DMS79 treated with DMSO at 0.1 percent for 48 hours (cell line): ENCODE results near the gene SNF8.

ENCODE experiments used
- DNase-seq: peaks from one replicate; lab custom pipeline; 2025; lab: John Stamatoyannopoulos, UW

The SNF8 gene

GRCh38 chr17:48929812-48930165 lies 14.9 kb downstream of the SNF8 start:
- DNase-seq = no peak

- no peak for DNase-seq
These were observed 15.5 kb downstream of the SNF8 start for GRCh38 chr17:48928876-48929811.

- no peak for DNase-seq
These were observed 16.5 kb downstream of the SNF8 start for GRCh38 chr17:48927978-48928745.

GRCh38 chr17:48925991-48926342 lies 18.7 kb downstream of the SNF8 start:
- peak; percentile 11 for DNase-seq

GRCh38 chr17:48925251-48925990 lies 19.2 kb downstream of the SNF8 start:
- no peak for DNase-seq

GRCh38 chr17:48915459-48916282 lies 29.0 kb downstream of the SNF8 start:
- DNase-seq = no peak

GRCh38 chr17:48912476-48912875 lies 32.2 kb downstream of the SNF8 start:
- no peak for DNase-seq

- DNase-seq = no peak
These were observed 34.3 kb downstream of the SNF8 start for GRCh38 chr17:48910370-48910769.

GRCh38 chr17:48909783-48910182 lies 34.9 kb downstream of the SNF8 start:
- no peak for DNase-seq

- DNase-seq = peak; percentile 80
These were observed 35.7 kb downstream of the SNF8 start for GRCh38 chr17:48908853-48909394.

- DNase-seq = peak; percentile 79
These were observed 36.4 kb downstream of the SNF8 start, which contains the start of gene UBE2Z for GRCh38 chr17:48908047-48908843. UBE2Z (plus strand) TSS chr17:48908407; CDS start chr17:48908504, 97 bp downstream.

- DNase-seq = peak; percentile 30
These were observed 37.0 kb downstream of the SNF8 start for GRCh38 chr17:48907713-48908046.

- no peak for DNase-seq
These were observed 38.6 kb downstream of the SNF8 start for GRCh38 chr17:48905987-48906515.

- no peak for DNase-seq
These were observed 40.2 kb downstream of the SNF8 start for GRCh38 chr17:48904428-48904827.

GRCh38 chr17:48903401-48903800 lies 41.2 kb downstream of the SNF8 start:
- no peak for DNase-seq

GRCh38 chr17:48901241-48901640 lies 43.4 kb downstream of the SNF8 start:
- no peak for DNase-seq

GRCh38 chr17:48894886-48895285 lies 49.8 kb downstream of the SNF8 start:
- DNase-seq = no peak

GRCh38 chr17:48893646-48894508 lies 50.8 kb downstream of the SNF8 start:
- no peak for DNase-seq

GRCh38 chr17:48892940-48893645 lies 51.5 kb downstream of the SNF8 start:
- DNase-seq = no peak
